HEK293 (cell line): ENCODE measurements around the gene GRB7.
A peak's percentile ranks its signal among the peaks of the same experiment; 100 is the strongest.

ENCODE experiments used
- HOXA7 ChIP-seq: sonication (generic); formaldehyde crosslinking; IDR thresholded peaks from 2 replicates; pipeline ENCODE4 v1.8.1; 2022; ENCODE audit warnings: missing genetic modification reagents, borderline replicate concordance
- IKZF3 ChIP-seq: fragments of 450-650 bp; IDR thresholded peaks from 2 replicates; pipeline ENCODE4 v1.5.0; 2018; ENCODE audit warnings: missing biosample characterization, mild to moderate bottlenecking, missing genetic modification characterization, moderate library complexity
- KLF9 ChIP-seq: fragments of 450-650 bp; formaldehyde crosslinking; IDR thresholded peaks from 2 replicates; pipeline ENCODE4 v1.5.1; 2016; ENCODE audit warnings: missing biosample characterization, missing genetic modification characterization, low read depth
- PRDM1 ChIP-seq: fragments of 450-650 bp; formaldehyde crosslinking; IDR thresholded peaks from 2 replicates; pipeline ENCODE4; 2016; ENCODE audit warnings: missing biosample characterization, missing genetic modification characterization
- RBAK ChIP-seq: fragments of 450-650 bp; formaldehyde crosslinking; IDR thresholded peaks from 2 replicates; pipeline ENCODE4 v1.5.1; 2016; ENCODE audit warnings: missing biosample characterization, missing genetic modification characterization
- ZBTB1 ChIP-seq: fragments of 450-650 bp; formaldehyde crosslinking; IDR thresholded peaks from 2 replicates; pipeline ENCODE4 v1.5.1; 2016; ENCODE audit warnings: missing biosample characterization, missing genetic modification characterization
- ZBTB48 ChIP-seq: fragments of 450-650 bp; formaldehyde crosslinking; IDR thresholded peaks from 2 replicates; pipeline ENCODE4 v1.5.1; 2016; ENCODE audit warnings: missing biosample characterization, missing genetic modification characterization
- ZNF121 ChIP-seq: fragments of 450-650 bp; formaldehyde crosslinking; IDR thresholded peaks from 2 replicates; pipeline ENCODE4 v1.5.1; 2016; ENCODE audit warnings: missing biosample characterization, missing genetic modification characterization
- ZNF133 ChIP-seq: fragments of 450-650 bp; formaldehyde crosslinking; IDR thresholded peaks from 2 replicates; pipeline ENCODE4 v1.5.1; 2016; ENCODE audit warnings: missing biosample characterization, missing genetic modification characterization
- ZNF155 ChIP-seq: fragments of 450-650 bp; formaldehyde crosslinking; IDR thresholded peaks from 2 replicates; pipeline ENCODE4 v1.5.1; 2016; ENCODE audit warnings: missing biosample characterization, missing genetic modification characterization
- ZNF175 ChIP-seq: fragments of 450-650 bp; formaldehyde crosslinking; IDR thresholded peaks from 2 replicates; pipeline ENCODE4 v1.5.1; 2016; ENCODE audit warnings: missing biosample characterization, missing genetic modification characterization
- ZNF324 ChIP-seq: fragments of 450-650 bp; formaldehyde crosslinking; IDR thresholded peaks from 2 replicates; pipeline ENCODE4 v1.5.1; 2016; ENCODE audit warnings: missing biosample characterization, missing genetic modification characterization
- ZNF335 ChIP-seq: fragments of 450-650 bp; formaldehyde crosslinking; conservative IDR thresholded peaks from 2 replicates; pipeline ENCODE4 v1.5.1; 2016; ENCODE audit warnings: missing biosample characterization, missing genetic modification characterization
- ZNF341 ChIP-seq: fragments of 450-650 bp; formaldehyde crosslinking; IDR thresholded peaks from 2 replicates; pipeline ENCODE4; 2016; ENCODE audit warnings: low read depth, missing biosample characterization, missing genetic modification characterization
- ZNF391 ChIP-seq: fragments of 450-650 bp; formaldehyde crosslinking; IDR thresholded peaks from 2 replicates; pipeline ENCODE4 v1.5.1; 2016; ENCODE audit warnings: low read depth, missing biosample characterization, missing genetic modification characterization, borderline replicate concordance
- ZNF404 ChIP-seq: fragments of 450-650 bp; formaldehyde crosslinking; IDR thresholded peaks from 2 replicates; pipeline ENCODE4 v1.5.1; 2017; ENCODE audit warnings: missing biosample characterization, missing genetic modification characterization
- ZNF423 ChIP-seq: fragments of 450-650 bp; formaldehyde crosslinking; IDR thresholded peaks from 2 replicates; pipeline ENCODE4 v1.5.1; 2016; ENCODE audit warnings: missing biosample characterization, missing genetic modification characterization
- ZNF433 ChIP-seq: fragments of 450-650 bp; formaldehyde crosslinking; IDR thresholded peaks from 2 replicates; pipeline ENCODE4 v1.5.1; 2016; ENCODE audit warnings: missing biosample characterization, missing genetic modification characterization, low read depth
- ZNF473 ChIP-seq: fragments of 450-650 bp; formaldehyde crosslinking; IDR thresholded peaks from 2 replicates; pipeline ENCODE4 v1.5.1; 2017; ENCODE audit warnings: missing biosample characterization, missing genetic modification characterization
- ZNF514 ChIP-seq: fragments of 450-650 bp; formaldehyde crosslinking; IDR thresholded peaks from 2 replicates; pipeline ENCODE4 v1.5.1; 2016; ENCODE audit warnings: missing biosample characterization, missing genetic modification characterization
- ZNF654 ChIP-seq: fragments of 450-650 bp; formaldehyde crosslinking; IDR thresholded peaks from 2 replicates; pipeline ENCODE4 v1.5.1; 2016; ENCODE audit warnings: low read depth, missing biosample characterization, missing genetic modification characterization
- ZNF660 ChIP-seq: fragments of 450-650 bp; IDR thresholded peaks from 2 replicates; pipeline ENCODE4 v1.5.1; 2018; ENCODE audit warnings: missing biosample characterization, mild to moderate bottlenecking, missing genetic modification characterization
- ZNF664 ChIP-seq: fragments of 450-650 bp; formaldehyde crosslinking; IDR thresholded peaks from 2 replicates; pipeline ENCODE4 v1.5.1; 2016; ENCODE audit warnings: missing biosample characterization, missing genetic modification characterization
- ZNF830 ChIP-seq: fragments of 450-650 bp; IDR thresholded peaks from 2 replicates; pipeline ENCODE4 v1.5.0; 2018; ENCODE audit warnings: missing biosample characterization, missing genetic modification characterization, low read depth, mild to moderate bottlenecking, moderate library complexity
- ZXDB ChIP-seq: fragments of 450-650 bp; formaldehyde crosslinking; IDR thresholded peaks from 2 replicates; pipeline ENCODE4 v1.5.1; 2016; ENCODE audit warnings: missing biosample characterization, missing genetic modification characterization
- TF ChIP-seq, protein P1 (sequence below): fragments of 450-650 bp; formaldehyde crosslinking; IDR thresholded peaks from 2 replicates; pipeline ENCODE4 v1.5.1; 2017; ENCODE audit warnings: missing biosample characterization, mild to moderate bottlenecking, missing genetic modification characterization, moderate library complexity
- TF ChIP-seq, protein P2 (sequence below): fragments of 450-650 bp; formaldehyde crosslinking; IDR thresholded peaks from 2 replicates; pipeline ENCODE4 v1.5.1; 2016; ENCODE audit warnings: missing biosample characterization, missing genetic modification characterization
- TF ChIP-seq, protein P3 (sequence below): fragments of 450-650 bp; formaldehyde crosslinking; IDR thresholded peaks from 2 replicates; pipeline ENCODE4 v1.5.1; 2016; ENCODE audit warnings: missing biosample characterization, missing genetic modification characterization
- TF ChIP-seq, protein P4 (sequence below): fragments of 450-650 bp; formaldehyde crosslinking; conservative IDR thresholded peaks from 2 replicates; pipeline ENCODE4 v1.5.1; 2016; ENCODE audit warnings: low read depth, missing biosample characterization, missing genetic modification characterization

GRB7 gene

DNA sequence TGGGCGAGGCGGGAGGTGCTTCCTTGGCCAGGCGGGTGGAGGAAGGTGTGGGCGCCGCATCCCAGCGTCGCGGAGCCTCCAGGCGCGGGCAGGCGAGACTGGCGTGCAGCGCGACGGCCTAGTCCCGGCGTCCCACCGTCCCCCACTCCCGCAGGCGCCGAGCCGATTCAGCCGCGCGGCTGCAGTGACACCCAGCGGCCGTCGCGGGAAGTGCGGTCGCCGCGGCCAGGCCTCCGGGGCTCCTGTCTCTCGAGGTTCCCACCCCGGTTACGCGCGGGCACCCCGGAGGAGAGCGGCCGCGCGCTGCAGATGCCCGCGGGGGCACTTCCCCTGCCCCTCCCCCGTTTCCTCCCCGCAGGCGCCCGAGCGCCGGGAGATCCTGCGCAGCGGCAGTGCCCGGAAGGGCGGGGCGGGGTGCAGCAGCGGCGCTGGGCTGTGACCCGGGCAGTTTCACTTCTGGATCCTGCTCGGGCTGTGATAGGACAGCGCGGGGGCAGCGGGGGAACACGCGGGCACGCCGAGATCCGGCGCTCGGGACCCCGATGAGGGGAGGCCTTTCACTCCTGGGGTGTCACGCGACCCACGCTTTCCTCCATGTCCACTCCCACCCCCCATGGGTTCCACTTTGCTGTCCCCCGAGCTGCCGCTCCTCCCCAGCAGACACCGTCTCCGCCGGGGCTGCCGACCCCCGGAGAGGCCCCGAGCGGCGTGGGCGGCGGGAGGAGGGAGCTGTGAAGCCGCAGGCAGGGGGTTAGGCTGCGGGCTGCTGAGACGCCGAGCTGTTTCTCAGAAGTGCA is 16.6 kb downstream of the GRB7 start (continued):
- peak; percentile 87 for TF ChIP-seq ZNF660
- no peak for TF ChIP-seq ZNF473 (tag by site-specific recombination)
- TF ChIP-seq ZNF175 (tag by site-specific recombination) = no peak
- no peak for TF ChIP-seq ZNF121 (tag by site-specific recombination)
- TF ChIP-seq ZNF133 (tag by site-specific recombination) = no peak
- no peak for TF ChIP-seq ZNF391 (tag by site-specific recombination)
- TF ChIP-seq, protein P1, sequence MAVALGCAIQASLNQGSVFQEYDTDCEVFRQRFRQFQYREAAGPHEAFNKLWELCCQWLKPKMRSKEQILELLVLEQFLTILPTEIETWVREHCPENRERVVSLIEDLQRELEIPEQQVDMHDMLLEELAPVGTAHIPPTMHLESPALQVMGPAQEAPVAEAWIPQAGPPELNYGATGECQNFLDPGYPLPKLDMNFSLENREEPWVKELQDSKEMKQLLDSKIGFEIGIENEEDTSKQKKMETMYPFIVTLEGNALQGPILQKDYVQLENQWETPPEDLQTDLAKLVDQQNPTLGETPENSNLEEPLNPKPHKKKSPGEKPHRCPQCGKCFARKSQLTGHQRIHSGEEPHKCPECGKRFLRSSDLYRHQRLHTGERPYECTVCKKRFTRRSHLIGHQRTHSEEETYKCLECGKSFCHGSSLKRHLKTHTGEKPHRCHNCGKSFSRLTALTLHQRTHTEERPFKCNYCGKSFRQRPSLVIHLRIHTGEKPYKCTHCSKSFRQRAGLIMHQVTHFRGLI (tag by site-specific recombination) = no peak
- 0 out of 2 replicates have a peak, but pooled peaks have one; percentile 44 for TF ChIP-seq ZNF324 (tag by site-specific recombination)
- TF ChIP-seq ZNF654 (tag by site-specific recombination) = peak; percentile 43
- TF ChIP-seq HOXA7 = no peak
- no peak for TF ChIP-seq ZNF514
- TF ChIP-seq, protein P2, sequence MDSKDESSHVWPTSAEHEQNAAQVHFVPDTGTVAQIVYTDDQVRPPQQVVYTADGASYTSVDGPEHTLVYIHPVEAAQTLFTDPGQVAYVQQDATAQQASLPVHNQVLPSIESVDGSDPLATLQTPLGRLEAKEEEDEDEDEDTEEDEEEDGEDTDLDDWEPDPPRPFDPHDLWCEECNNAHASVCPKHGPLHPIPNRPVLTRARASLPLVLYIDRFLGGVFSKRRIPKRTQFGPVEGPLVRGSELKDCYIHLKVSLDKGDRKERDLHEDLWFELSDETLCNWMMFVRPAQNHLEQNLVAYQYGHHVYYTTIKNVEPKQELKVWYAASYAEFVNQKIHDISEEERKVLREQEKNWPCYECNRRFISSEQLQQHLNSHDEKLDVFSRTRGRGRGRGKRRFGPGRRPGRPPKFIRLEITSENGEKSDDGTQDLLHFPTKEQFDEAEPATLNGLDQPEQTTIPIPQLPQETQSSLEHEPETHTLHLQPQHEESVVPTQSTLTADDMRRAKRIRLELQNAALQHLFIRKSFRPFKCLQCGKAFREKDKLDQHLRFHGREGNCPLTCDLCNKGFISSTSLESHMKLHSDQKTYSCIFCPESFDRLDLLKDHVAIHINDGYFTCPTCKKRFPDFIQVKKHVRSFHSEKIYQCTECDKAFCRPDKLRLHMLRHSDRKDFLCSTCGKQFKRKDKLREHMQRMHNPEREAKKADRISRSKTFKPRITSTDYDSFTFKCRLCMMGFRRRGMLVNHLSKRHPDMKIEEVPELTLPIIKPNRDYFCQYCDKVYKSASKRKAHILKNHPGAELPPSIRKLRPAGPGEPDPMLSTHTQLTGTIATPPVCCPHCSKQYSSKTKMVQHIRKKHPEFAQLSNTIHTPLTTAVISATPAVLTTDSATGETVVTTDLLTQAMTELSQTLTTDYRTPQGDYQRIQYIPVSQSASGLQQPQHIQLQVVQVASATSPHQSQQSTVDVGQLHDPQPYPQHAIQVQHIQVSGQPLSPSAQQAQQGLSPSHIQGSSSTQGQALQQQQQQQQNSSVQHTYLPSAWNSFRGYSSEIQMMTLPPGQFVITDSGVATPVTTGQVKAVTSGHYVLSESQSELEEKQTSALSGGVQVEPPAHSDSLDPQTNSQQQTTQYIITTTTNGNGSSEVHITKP = peak; percentile 35; the same call in 1 of the 2 replicates
- TF ChIP-seq ZBTB1 (tag by site-specific recombination) = 0 out of 2 replicates have a peak, but pooled peaks have one; percentile 9
- TF ChIP-seq ZNF433 = no peak
- TF ChIP-seq KLF9 = peak; percentile 35; the same call in 1 of the 2 replicates
- TF ChIP-seq ZNF155 = no peak
- TF ChIP-seq, protein P3, sequence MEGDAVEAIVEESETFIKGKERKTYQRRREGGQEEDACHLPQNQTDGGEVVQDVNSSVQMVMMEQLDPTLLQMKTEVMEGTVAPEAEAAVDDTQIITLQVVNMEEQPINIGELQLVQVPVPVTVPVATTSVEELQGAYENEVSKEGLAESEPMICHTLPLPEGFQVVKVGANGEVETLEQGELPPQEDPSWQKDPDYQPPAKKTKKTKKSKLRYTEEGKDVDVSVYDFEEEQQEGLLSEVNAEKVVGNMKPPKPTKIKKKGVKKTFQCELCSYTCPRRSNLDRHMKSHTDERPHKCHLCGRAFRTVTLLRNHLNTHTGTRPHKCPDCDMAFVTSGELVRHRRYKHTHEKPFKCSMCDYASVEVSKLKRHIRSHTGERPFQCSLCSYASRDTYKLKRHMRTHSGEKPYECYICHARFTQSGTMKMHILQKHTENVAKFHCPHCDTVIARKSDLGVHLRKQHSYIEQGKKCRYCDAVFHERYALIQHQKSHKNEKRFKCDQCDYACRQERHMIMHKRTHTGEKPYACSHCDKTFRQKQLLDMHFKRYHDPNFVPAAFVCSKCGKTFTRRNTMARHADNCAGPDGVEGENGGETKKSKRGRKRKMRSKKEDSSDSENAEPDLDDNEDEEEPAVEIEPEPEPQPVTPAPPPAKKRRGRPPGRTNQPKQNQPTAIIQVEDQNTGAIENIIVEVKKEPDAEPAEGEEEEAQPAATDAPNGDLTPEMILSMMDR (tag by site-specific recombination) = peak; percentile 95
- no peak for TF ChIP-seq ZBTB48 (tag by site-specific recombination)
- TF ChIP-seq ZNF664 (tag by site-specific recombination) = no peak
- TF ChIP-seq ZNF830 (tag by site-specific recombination) = no peak
- TF ChIP-seq PRDM1 (tag by site-specific recombination) = no peak
- no peak for TF ChIP-seq RBAK (tag by site-specific recombination)
- TF ChIP-seq, protein P4, sequence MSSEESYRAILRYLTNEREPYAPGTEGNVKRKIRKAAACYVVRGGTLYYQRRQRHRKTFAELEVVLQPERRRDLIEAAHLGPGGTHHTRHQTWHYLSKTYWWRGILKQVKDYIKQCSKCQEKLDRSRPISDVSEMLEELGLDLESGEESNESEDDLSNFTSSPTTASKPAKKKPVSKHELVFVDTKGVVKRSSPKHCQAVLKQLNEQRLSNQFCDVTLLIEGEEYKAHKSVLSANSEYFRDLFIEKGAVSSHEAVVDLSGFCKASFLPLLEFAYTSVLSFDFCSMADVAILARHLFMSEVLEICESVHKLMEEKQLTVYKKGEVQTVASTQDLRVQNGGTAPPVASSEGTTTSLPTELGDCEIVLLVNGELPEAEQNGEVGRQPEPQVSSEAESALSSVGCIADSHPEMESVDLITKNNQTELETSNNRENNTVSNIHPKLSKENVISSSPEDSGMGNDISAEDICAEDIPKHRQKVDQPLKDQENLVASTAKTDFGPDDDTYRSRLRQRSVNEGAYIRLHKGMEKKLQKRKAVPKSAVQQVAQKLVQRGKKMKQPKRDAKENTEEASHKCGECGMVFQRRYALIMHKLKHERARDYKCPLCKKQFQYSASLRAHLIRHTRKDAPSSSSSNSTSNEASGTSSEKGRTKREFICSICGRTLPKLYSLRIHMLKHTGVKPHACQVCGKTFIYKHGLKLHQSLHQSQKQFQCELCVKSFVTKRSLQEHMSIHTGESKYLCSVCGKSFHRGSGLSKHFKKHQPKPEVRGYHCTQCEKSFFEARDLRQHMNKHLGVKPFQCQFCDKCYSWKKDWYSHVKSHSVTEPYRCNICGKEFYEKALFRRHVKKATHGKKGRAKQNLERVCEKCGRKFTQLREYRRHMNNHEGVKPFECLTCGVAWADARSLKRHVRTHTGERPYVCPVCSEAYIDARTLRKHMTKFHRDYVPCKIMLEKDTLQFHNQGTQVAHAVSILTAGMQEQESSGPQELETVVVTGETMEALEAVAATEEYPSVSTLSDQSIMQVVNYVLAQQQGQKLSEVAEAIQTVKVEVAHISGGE (tag by site-specific recombination) = peak; percentile 52; the same call in 1 of the 2 replicates
- peak; percentile 75 for TF ChIP-seq ZNF335 (tag by site-specific recombination)
- TF ChIP-seq IKZF3 (tag by site-specific recombination) = peak; percentile 67
- peak; percentile 80 for TF ChIP-seq ZNF423 (tag by site-specific recombination)
- TF ChIP-seq ZNF341 = peak; percentile 97
- no peak for TF ChIP-seq ZXDB (tag by site-specific recombination)
- no peak for TF ChIP-seq ZNF404 (tag by site-specific recombination)
